ENCODE results near the gene NCEH1. TPM values are rescaled to one million over a fixed set of nuclear protein-coding genes. Genes with fewer than 3 reads are reported as not detected.
A peak's percentile ranks its signal among the peaks of the same experiment; 100 is the strongest.

The NCEH1 gene
- total RNA-seq, 2 donors from 2014 or later = 6.9 to 10.1 TPM

DNA sequence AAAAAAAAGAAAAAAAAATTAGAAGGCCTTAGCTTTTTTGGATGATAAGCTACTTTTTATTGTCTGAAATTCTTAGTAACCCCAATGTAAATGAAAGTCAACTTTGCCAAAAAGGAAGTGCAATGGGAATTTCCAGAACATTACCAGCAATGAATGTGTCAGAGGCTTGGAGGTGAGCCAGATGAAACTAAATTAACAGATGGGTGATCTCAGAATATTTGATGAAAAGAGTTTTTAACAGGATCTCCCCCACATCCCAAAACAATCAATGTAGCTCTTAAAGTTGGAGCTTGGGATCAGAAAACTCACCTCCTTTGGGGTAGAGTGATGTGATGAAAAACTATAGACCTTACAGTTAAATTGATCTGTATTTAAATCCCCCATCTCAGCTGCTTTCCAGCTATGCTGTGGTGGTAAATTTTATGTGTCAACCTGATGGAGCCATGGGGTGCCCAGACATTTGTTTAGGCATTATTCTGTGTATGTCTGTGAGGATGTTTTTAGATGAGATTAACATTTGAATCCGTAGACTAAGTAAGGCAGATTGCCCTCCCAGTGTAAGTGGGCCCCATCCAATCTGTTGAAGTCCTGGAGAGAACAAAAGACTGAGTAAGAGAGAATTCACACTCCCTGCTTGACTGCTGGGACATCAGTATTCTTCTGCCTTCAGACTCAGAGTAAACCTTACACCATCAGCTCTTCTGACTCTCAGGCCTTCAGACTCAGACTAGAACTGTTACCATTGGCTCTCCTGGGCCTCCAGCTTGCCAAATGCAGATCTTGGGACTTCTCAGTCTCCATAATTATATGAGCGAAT lies 103.4 kb downstream of the NCEH1 start:
- ATAC-seq (peak; percentile 52), DNase-seq (peak in 1 of 4 donors; percentile 39)
- Histone ChIP-seq H3K4me3 (no peak overlapping the region), H3K36me3 (replicated peaks in 1 of 2; ENCODE audit: insufficient read depth in 1 of 2, low read depth in 2 of 2) (no peaks in the 10 kb centered on the region), H3K27me3 (no peaks in the 10 kb centered on the region), H3K9me3 (no peaks in the 10 kb centered on the region), H3K4me1 (peaks cover 11% of the 10 kb centered on the region), H3K27ac (peak overlapping the region in 3 of 4 donors; percentile 30 to 64 (median 34))
- intact Hi-C loops (cut with DNase I) = no loop called here
- no peak for TF ChIP-seq POLR2A (IDR thresholded peaks at IDR 0.05)
- TF ChIP-seq, protein P1, sequence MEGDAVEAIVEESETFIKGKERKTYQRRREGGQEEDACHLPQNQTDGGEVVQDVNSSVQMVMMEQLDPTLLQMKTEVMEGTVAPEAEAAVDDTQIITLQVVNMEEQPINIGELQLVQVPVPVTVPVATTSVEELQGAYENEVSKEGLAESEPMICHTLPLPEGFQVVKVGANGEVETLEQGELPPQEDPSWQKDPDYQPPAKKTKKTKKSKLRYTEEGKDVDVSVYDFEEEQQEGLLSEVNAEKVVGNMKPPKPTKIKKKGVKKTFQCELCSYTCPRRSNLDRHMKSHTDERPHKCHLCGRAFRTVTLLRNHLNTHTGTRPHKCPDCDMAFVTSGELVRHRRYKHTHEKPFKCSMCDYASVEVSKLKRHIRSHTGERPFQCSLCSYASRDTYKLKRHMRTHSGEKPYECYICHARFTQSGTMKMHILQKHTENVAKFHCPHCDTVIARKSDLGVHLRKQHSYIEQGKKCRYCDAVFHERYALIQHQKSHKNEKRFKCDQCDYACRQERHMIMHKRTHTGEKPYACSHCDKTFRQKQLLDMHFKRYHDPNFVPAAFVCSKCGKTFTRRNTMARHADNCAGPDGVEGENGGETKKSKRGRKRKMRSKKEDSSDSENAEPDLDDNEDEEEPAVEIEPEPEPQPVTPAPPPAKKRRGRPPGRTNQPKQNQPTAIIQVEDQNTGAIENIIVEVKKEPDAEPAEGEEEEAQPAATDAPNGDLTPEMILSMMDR (IDR thresholded peaks at IDR 0.05) = no peak
- WGBS, 2 donors = 85 to 95% methylated on average over 2 of the region's 2 CpGs

DNA sequence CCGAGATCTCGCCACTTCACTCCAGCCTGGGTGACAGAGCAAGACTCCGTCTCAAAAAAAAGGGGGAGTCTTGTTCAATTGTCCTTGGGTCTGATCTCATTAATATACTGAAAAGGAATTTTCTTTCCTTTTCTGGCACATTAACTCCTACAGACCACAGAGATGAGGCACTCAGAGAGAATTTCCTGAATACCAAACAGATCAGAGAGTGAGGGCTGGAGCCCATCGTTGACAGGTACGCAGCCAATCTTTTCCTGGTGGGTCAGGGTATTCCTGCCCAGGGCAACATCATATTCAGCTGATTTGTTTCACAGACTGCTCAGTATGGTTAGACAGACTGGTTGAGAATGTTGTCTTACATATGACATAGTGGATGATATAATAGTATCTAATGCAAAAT lies 104.8 kb downstream of the NCEH1 start:
- DNase-seq (no peak), ATAC-seq (no peak)
- H3K36me3 ChIP-seq (replicated peaks in 1 of 2; ENCODE audit: insufficient read depth in 1 of 2, low read depth in 2 of 2) = no peaks in the 10 kb centered on the region
- peaks cover 19% of the 10 kb centered on the region for H3K4me1 ChIP-seq
- H3K9me3 ChIP-seq = no peaks in the 10 kb centered on the region
- intact Hi-C loops (cut with DNase I) = no loop called here
- no peak overlapping the region for H3K27ac ChIP-seq
- TF ChIP-seq, protein P1 (IDR thresholded peaks at IDR 0.05) = no peak
- no peak for TF ChIP-seq POLR2A (IDR thresholded peaks at IDR 0.05)
- H3K4me3 ChIP-seq = no peak overlapping the region
- no peaks in the 10 kb centered on the region for H3K27me3 ChIP-seq
- WGBS, 2 donors = 79 to 89% methylated on average over 5 of the region's 5 CpGs

DNA sequence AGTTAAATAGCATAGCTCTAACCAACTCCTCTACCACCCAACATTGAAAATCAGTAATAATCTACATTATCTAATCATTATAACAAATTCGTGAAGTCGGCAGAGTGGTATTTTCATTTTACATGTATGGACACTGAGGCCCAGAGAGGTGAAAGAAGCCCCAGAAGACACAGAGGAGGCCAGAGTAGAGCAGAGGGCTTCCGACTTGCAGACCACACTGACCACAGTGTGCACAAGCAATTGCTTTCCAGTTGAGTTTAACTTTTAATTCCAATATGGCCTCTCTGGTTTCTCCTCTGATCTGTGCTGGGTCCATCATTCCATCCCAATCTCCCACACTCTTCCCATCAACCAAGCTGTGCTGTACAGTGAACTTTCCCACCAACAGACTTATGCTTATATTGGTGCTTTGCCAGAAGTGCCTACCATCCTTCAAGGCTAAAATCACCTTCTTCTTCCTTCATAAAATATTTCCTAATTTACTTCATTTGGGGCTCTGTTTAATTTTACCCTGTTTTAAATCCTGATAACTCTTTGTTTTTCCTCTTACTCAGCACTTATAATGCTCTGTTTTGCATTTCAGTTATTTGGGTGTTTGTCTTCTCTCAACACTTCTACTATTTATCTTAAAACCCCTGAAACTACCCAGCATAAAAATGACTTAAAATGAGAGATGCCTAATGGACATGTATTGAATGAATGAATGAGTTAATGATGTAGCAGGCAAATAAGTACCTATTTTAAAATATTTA lies 105.8 kb downstream of the NCEH1 start:
- H3K9me3 ChIP-seq = no peaks in the 10 kb centered on the region
- no peaks in the 10 kb centered on the region for H3K27me3 ChIP-seq
- no peak overlapping the region for H3K27ac ChIP-seq
- peaks cover 19% of the 10 kb centered on the region for H3K4me1 ChIP-seq
- no peak overlapping the region for H3K4me3 ChIP-seq
- ATAC-seq (no peak), DNase-seq (no peak)
- H3K36me3 ChIP-seq (replicated peaks in 1 of 2; ENCODE audit: insufficient read depth in 1 of 2, low read depth in 2 of 2) = no peaks in the 10 kb centered on the region
- TF ChIP-seq, protein P1 (IDR thresholded peaks at IDR 0.05) = no peak
- no peak for TF ChIP-seq POLR2A (IDR thresholded peaks at IDR 0.05)
- intact Hi-C loops (cut with DNase I) = no loop called here
- 79 to 86% methylated on average over 3 of the region's 3 CpGs for WGBS, 2 donors

DNA sequence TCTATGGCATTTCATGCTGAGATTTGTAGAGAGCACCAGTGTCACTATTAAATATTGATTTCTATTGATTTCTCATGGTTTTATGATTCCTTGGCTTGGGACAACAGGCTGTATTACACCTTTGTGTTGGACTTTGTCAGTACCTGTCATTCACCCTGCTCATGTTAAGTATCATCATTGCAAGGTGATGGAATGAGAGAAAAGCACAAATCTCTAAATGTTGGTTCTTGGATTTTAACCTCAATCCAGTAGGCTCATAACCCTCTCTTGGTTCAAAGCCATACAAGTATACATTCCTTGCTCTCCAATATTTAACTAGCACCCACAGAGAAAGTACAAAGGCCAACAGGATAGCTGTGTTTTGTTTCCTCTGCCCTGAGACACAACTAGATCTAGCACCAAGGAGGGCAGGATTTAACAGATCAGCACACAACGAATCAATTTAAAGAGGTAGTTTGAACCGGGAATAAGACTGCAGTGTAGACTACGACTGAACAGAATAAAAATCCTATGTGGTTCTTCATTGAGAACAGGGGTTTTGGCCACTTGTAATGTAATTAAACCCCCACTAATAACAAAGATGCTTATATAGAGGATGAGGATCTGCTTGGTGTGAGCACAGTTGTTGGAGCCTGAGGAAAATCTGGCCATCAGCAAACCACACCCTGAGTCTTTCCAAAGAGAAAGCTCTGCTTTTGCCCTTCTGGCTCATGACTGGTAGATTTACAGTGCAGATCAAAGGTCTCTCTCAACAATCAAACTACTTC lies 109.6 kb downstream of the NCEH1 start:
- H3K27me3 ChIP-seq = no peaks in the 10 kb centered on the region
- H3K27ac ChIP-seq = peak overlapping the region in 3 of 4 donors; percentile 27 to 35 (median 35)
- ATAC-seq = peak; percentile 55
- DNase-seq = no peak
- WGBS, 2 donors = 42 to 45% methylated on average over 3 of the region's 3 CpGs
- intact Hi-C loops (cut with DNase I) = no loop called here
- TF ChIP-seq, protein P1 (IDR thresholded peaks at IDR 0.05) = no peak
- no peak for TF ChIP-seq POLR2A (IDR thresholded peaks at IDR 0.05)
- no peaks in the 10 kb centered on the region for H3K36me3 ChIP-seq (replicated peaks in 1 of 2; ENCODE audit: insufficient read depth in 1 of 2, low read depth in 2 of 2)
- peaks cover 11% of the 10 kb centered on the region for H3K4me1 ChIP-seq
- H3K9me3 ChIP-seq = no peaks in the 10 kb centered on the region
- H3K4me3 ChIP-seq = no peak overlapping the region
